ENCODE measurements around the gene IPO11. TPM values are rescaled to one million over a fixed set of nuclear protein-coding genes. Genes with fewer than 3 reads are reported as not detected.
"Not testable (repeated sequence)": the region's sequence is repeated elsewhere in the genome, so short reads cannot be mapped to it uniquely, and the experiment has no call there.

Gene IPO11
- total RNA-seq, 1 donor from 2014 or later: 120 TPM

DNA sequence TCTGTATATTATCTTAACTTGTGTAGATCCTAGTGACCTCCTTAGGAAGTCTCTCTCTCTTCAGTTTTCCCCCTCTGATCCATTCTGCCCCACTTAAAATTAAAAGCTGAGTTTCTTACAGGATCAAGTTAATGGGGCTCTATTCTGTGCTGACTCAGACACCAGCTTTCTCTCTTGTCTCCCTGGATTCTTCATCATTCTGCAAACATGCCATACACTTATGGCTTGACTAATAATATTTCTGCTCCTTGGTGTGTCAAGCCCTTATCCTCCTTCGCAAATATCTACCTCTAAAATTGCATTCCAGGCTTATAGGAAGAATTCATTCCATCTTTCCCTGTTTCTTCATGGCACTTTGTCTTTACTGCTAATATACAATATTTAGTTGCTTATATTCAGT is 184.1 kb downstream of the IPO11 start:
- DNase-seq (ENCODE audit: low read depth in 2 of 2): no peak

DNA sequence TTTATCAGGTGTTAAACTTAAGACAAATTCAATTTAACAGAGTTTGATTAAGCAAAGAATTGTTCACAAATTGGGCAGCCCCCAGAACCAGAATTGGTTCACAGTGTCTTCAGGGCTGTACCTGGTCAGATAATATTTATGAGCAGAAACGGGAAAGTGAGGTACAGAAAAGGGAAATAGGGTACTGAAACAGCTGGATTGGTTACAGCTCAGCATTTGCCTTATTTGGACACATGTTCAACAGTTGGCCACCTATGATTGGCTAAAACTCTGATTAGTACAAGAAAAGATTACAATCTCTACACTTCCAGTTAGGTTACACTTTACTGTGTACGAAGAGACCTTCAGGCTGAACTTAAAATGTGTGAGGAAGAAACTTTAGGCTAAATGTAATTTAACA is 184.8 kb downstream of the IPO11 start:
- DNase-seq (ENCODE audit: low read depth in 2 of 2): no peak

DNA sequence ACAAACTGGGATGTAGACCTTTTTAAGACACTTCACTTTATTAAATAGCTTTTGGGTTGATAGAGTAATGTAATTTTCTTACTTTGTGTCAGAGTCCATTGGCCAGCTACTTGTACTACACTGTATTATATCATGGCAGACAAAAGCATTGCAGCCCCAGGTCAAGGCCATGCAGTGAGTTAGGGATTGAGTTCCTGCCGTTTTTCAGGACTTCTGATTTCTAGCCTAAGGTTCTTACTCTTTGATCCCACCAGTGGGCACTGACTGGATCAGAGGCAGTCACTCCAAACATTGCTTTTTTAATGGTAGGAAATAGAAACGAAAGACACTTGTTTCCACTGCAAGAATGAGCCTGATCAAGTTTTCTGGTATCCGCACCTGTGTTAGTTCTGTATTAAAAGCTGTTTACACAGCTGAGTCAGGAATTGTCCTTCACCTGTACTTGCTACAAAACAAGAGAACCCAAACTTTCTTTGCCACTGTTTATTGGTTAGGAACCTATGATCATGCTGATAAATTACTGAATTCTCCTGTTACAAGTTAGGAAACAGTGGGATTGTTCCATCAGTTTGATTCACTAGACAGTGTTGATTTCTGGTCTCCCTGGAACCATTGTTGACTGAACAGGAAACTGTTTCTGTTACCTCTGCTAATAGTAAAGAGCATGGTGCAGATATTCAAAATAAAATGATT is 188.1 kb downstream of the IPO11 start:
- peak; percentile 33 to 90 for DNase-seq (ENCODE audit: low read depth in 2 of 2)

DNA sequence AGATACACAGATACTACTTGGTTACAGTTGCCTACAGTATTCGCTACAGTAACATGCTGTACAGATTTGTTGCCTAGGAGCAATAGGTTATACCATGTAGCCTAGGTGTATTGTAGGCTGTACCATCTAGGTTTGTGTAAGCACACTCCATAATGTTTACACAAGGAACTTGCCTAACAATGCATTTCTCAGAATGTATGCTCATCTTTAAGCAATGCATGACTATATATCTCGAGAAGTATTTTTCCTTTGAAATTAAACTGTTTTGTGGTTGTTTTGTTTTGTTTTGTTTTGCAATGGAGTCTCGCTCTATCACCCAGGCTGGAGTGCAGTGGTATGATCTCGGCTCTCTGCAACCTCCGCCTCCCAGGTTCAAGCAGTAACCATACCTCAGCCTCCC is 191.4 kb downstream of the IPO11 start:
- no peak for DNase-seq (ENCODE audit: low read depth in 2 of 2)

GRCh38 chr5:62605638-62606037 is 193.1 kb downstream of the IPO11 start:
- no peak for DNase-seq (ENCODE audit: low read depth in 2 of 2)

GRCh38 chr5:62606878-62607277 is 194.3 kb downstream of the IPO11 start:
- DNase-seq (ENCODE audit: low read depth in 2 of 2): no peak

- DNase-seq (ENCODE audit: low read depth in 2 of 2): no peak
Measured at GRCh38 chr5:62607615-62608014, 195.1 kb downstream of the IPO11 start.

DNA sequence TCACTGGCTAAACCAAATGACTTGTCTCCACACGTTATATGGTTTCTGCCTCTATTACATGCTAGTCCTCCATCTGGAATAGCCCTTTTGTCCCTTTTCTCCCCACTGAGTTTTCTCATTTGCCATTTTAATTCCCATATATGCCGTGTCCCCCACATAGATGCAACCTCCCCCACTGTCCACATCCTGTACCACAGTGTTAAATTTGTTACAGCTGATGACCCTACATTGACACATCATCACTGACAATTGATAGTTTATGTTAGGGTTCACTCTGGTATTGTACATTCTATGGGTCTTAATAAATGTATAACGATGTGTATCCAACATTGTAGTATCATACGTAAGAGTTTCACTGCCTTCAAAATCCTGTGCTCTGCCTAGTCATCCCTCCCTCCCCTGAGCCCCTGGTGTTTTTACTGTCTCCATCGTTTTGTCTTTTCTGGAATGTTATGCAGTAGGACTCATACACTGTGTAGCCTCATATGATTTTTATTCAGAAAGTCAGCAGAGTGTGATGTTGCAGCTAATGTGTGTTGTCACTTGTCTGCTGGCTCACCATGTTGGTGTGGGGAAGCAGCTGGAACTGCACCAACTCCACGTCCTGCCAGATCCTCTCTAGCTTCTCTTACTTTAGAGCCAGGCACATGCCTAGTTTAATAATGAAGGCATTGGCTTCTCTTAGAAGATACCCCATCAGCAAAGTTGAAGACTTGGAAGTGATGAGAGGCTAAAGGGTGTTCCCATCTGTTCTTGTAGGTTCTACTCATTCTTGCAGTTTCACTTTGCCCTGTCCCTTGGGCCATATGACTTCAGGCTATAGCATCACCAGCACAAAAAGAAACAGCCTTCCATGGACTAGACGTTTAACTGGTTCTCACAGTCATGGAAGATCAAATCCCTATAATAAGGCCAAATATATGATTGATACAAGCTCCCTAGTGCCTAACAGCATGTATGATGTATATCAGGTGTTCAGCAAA is 196.3 kb downstream of the IPO11 start:
- no peak for DNase-seq (ENCODE audit: low read depth in 2 of 2)

DNA sequence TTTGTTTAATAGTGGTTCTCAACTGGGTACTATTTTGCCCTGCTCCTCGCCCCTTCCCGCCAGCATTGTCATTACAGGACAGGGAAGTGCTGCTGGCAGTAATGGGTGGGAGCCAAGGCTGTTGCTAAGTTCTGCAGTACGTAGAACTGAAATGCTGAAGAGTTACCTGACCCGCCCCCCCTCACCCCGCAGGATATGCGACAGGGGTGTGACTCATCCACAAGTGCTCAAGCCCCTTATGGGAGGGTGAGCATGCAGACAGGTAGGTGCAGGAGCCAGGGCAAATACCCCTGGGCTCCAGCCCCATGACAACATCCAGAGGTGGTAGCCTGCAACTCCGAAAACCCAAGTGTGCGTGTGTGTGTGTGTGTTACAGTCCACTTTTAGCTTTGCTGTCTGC is 201.8 kb downstream of the IPO11 start:
- DNase-seq (ENCODE audit: low read depth in 2 of 2): no peak

GRCh38 chr5:62616615-62617277 is 204.2 kb downstream of the IPO11 start:
- DNase-seq (ENCODE audit: low read depth in 2 of 2): no peak

GRCh38 chr5:62617943-62618342 is 205.4 kb downstream of the IPO11 start:
- DNase-seq (ENCODE audit: low read depth in 2 of 2): no peak

GRCh38 chr5:62620761-62621160 is 208.2 kb downstream of the IPO11 start:
- no peak for DNase-seq (ENCODE audit: low read depth in 2 of 2)

GRCh38 chr5:62621280-62621679 is 208.7 kb downstream of the IPO11 start:
- no peak for DNase-seq (ENCODE audit: low read depth in 2 of 2)

DNA sequence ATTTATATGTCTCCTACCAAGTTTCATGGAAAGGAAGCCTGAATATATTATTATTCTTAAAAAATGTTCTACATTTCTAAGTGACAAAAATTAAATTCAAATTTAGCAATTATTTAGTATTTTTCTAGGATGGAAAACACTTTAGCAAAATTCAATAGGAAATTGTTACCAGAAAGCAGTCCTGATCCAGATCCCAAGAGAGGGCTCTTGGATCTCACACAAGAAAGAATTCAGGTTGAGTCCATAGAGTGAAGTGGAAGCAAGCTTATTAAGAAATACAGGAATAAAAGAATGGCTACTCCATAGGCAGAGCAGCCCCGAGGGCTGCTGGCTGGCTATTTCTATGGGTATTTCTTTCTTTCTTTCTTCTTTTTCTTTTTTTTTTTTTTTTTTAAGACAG is 210.7 kb downstream of the IPO11 start:
- no peak for DNase-seq (ENCODE audit: low read depth in 2 of 2)

- DNase-seq (ENCODE audit: low read depth in 2 of 2): not testable (repeated sequence)
Measured at GRCh38 chr5:62624436-62624835, 211.9 kb downstream of the IPO11 start.

GRCh38 chr5:62626534-62626933 is 214.0 kb downstream of the IPO11 start:
- no peak for DNase-seq (ENCODE audit: low read depth in 2 of 2)

- DNase-seq (ENCODE audit: low read depth in 2 of 2): no peak
Measured at GRCh38 chr5:62627121-62627520, 214.6 kb downstream of the IPO11 start.

DNA sequence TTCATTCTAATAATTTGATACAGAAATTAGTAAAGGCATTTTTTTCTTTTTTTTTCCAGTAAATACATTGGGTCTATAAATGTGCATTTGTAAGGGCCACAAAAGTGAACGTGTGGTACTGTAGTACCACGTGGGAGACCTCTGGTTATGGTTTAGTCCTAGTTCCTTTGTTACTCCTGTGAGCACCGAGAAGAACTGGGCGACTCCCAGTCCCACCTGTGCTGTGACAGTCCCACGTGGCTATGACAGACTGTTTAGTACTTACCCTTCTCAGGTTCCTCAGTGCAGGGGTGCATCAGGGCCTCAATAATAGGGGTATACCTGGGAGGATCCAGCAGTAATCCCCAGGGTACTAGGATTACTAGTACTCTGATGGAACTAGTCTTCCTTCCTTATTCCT is 215.3 kb downstream of the IPO11 start:
- no peak for DNase-seq (ENCODE audit: low read depth in 2 of 2)

GRCh38 chr5:62631909-62632580 is 219.5 kb downstream of the IPO11 start:
- DNase-seq (ENCODE audit: low read depth in 2 of 2): peak; percentile 14 to 27

DNA sequence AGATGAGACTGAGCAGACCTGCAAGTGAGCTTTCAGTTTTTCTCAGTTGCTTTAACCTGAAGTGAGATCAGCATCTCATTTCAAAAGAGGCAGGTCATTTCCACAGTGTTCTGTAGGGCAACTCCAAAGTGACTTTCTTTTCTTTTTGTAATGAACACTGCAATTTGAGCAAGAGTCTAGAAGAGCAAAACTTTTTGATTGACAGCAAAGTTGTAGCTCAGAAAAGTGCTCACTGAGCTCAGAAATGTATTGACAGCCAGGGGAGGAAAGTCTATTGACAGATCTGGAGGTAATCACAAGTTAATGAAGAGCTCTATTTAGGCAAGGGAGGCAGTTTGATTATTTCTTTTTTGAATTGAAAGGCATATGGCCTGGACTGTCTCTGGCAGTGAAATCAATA is 220.7 kb downstream of the IPO11 start:
- DNase-seq (ENCODE audit: low read depth in 2 of 2): no peak

DNA sequence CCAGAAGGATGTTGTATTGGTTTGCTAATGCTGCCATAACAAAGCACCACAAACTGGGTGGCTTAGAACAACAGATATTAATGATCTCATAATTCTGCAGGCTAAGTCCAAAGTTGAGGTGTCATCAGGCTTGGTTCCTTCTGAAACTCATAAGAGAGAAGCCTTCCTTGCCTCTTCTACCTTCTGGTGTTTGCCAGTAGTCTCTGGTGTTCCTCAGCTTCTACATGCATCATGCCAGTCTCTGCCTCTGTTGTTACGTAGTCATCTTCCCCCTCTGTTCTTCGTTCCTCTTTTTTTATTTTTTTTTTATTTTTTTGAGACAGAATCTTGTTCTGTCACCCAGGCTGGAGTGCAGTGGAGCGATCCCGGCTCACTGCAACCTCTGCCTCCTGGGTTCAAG is 227.9 kb downstream of the IPO11 start:
- no peak for DNase-seq (ENCODE audit: low read depth in 2 of 2)

DNA sequence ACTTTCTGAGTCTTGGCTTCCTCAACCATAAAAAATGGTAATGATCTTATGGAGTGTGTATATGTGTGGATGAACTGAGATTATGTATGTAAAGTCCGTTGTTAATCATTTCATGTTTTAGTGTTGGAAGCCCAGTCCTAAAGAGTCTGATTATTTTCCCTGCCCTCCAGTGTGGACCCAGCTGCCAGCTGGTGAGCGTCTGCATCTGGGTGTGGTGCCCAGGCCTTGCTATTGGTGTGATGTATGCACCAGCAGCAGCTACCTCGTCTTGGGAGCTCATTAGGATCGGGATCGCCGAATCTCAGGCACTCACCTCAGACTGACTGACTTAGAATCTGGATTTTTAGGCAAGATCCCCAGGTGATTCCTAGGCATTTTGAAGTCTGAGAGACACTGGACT is 229.9 kb downstream of the IPO11 start:
- no peak for DNase-seq (ENCODE audit: low read depth in 2 of 2)
